A549 (cell line): ENCODE results near the gene PHF20. TPM values are rescaled to one million over a fixed set of nuclear protein-coding genes. Genes with fewer than 3 reads are reported as not detected.
"Not testable (repeated sequence)": the region's sequence is repeated elsewhere in the genome, so short reads cannot be mapped to it uniquely, and the experiment has no call there.

ENCODE experiments used
- ATAC-seq, 2 experiments: fragments of 200-7000 bp in 1 of 2; fragments of >200 bp in 1 of 2; cut with Nextera tagmentation in 1 of 2; cut with Tn5 transposase in 1 of 2; 3 replicates each; pipeline versions ENCODE4 v1.8.0 to v1.9.1; 2018 to 2020; ENCODE audit warnings: mild to moderate bottlenecking in 1 of 2, moderate library complexity in 1 of 2
- CTCF ChIA-PET: fragments of 300-600 bp; sonication (Branson Sonifier 250); formaldehyde crosslinking; extraction: SDS; loops from one replicate; lab custom pipeline; 2021; ENCODE audit warnings: antibody characterized with exemption, inconsistent platforms; lab: Yijun Ruan, JAX
- POLR2A ChIA-PET: fragments of 350-600 bp; formaldehyde crosslinking; extraction: SDS; loops from one replicate; lab custom pipeline; 2021; ENCODE audit warnings: antibody characterized with exemption, inconsistent platforms; lab: Yijun Ruan, JAX
- DNase-seq, 2 experiments: peaks; one replicate each; pipeline versions ENCODE4 v3.0.0 to v3.0.0-alpha.2; 2011 to 2016; ENCODE audit warnings: low read depth in 1 of 2, low spot score in 1 of 2
- FAIRE-seq: peaks from 2 replicates; lab custom pipeline; 2011; peaks lifted over from hg19 to GRCh38; lab: Jason Lieb, UNC
- H3K27ac ChIP-seq, 2 experiments: fragments of >200 bp; sonication (Bioruptor Twin); formaldehyde crosslinking; 3 replicates each; pipeline ENCODE4 v1.5.1; 2016 to 2017
- H3K4me1 ChIP-seq: fragments of >200 bp; sonication (Bioruptor Twin); formaldehyde crosslinking; 3 replicates; pipeline ENCODE4 v1.6.1; 2016
- H3K4me2 ChIP-seq: fragments of >200 bp; sonication (Bioruptor Twin); formaldehyde crosslinking; 3 replicates; pipeline ENCODE4 v1.6.1; 2016
- H3K4me3 ChIP-seq: fragments of >200 bp; sonication (Bioruptor Twin); formaldehyde crosslinking; 3 replicates; pipeline ENCODE4 v1.5.1; 2016
- H3K9me3 ChIP-seq: fragments of >200 bp; sonication (Bioruptor Twin); formaldehyde crosslinking; 3 replicates; pipeline ENCODE4 v1.6.1; 2016
- CBX2 ChIP-seq: fragments of 200-600 bp; sonication (generic); IDR thresholded peaks from 2 replicates; pipeline ENCODE4 v1.6.1; 2016; ENCODE audit warnings: low read depth, mild to moderate bottlenecking, borderline replicate concordance
- CHD2 ChIP-seq: fragments of 150-350 bp; IDR thresholded peaks from 2 replicates; pipeline ENCODE4 v1.6.1; 2014; ENCODE audit warnings: low read length; ENCODE audit not compliant: partially characterized antibody
- E2F6 ChIP-seq: IDR thresholded peaks from 2 replicates; pipeline ENCODE4 v1.6.1; 2012; ENCODE audit warnings: low read depth, borderline replicate concordance
- EHF ChIP-seq: fragments of 250-450 bp; sonication (Bioruptor Pico); IDR thresholded peaks from 2 replicates; pipeline ENCODE4 v1.5.0; 2020; ENCODE audit warnings: mild to moderate bottlenecking
- ESRRA ChIP-seq: fragments of 150-350 bp; IDR thresholded peaks from 2 replicates; pipeline ENCODE4 v1.6.1; 2014; ENCODE audit warnings: mild to moderate bottlenecking, low read length, borderline replicate concordance
- FOSB ChIP-seq: fragments of 250-450 bp; sonication (Bioruptor Pico); IDR thresholded peaks from 2 replicates; pipeline ENCODE4 v1.5.0; 2020; ENCODE audit warnings: mild to moderate bottlenecking, moderate library complexity
- FOSL2 ChIP-seq, 2 experiments: fragments of 450-650 bp in 1 of 2; fragments of >200 bp in 1 of 2; sonication (Bioruptor Twin) in 1 of 2; formaldehyde crosslinking; IDR thresholded peaks; 2 replicates each; pipeline versions ENCODE4 v1.5.0 to v1.6.1; 2016 to 2020; ENCODE audit warnings: mild to moderate bottlenecking in 1 of 2, moderate library complexity in 1 of 2
- FOXS1 ChIP-seq: fragments of 250-450 bp; sonication (Bioruptor Pico); IDR thresholded peaks from 2 replicates; pipeline ENCODE4 v1.5.0; 2020; ENCODE audit warnings: mild to moderate bottlenecking, moderate library complexity
- GATA3 ChIP-seq: IDR thresholded peaks from 2 replicates; pipeline ENCODE4 v1.6.1; 2012; ENCODE audit warnings: borderline replicate concordance
- HDAC2 ChIP-seq: fragments of 200-600 bp; sonication (generic); IDR thresholded peaks from 2 replicates; pipeline ENCODE4 v1.6.1; 2016
- HES2 ChIP-seq: fragments of >200 bp; sonication (Bioruptor Twin); formaldehyde crosslinking; IDR thresholded peaks from 2 replicates; pipeline ENCODE4 v1.6.1; 2016
- HOXB13 ChIP-seq: fragments of 250-450 bp; sonication (Bioruptor Pico); IDR thresholded peaks from 2 replicates; pipeline ENCODE4 v1.5.0; 2020; ENCODE audit warnings: low read depth, mild to moderate bottlenecking, moderate library complexity
- JUN ChIP-seq, 2 experiments: fragments of >200 bp; sonication (Bioruptor Twin); formaldehyde crosslinking; IDR thresholded peaks; 2 replicates in 1 of 2; 3 replicates in 1 of 2; pipeline ENCODE4 v1.6.1; 2016 to 2017
- JUNB ChIP-seq: fragments of >200 bp; sonication (Bioruptor Twin); formaldehyde crosslinking; IDR thresholded peaks from 2 replicates; pipeline ENCODE4 v1.6.1; 2016
- MAFK ChIP-seq: fragments of 450-650 bp; IDR thresholded peaks from 2 replicates; pipeline ENCODE4 v1.6.1; 2014; ENCODE audit not compliant: partially characterized antibody
- MAX ChIP-seq: IDR thresholded peaks from 2 replicates; pipeline ENCODE4 v1.6.1; 2012
- NPAS2 ChIP-seq: fragments of 250-450 bp; sonication (Bioruptor Pico); IDR thresholded peaks from 2 replicates; pipeline ENCODE4 v1.8.0; 2022; ENCODE audit warnings: mild to moderate bottlenecking, moderate library complexity, borderline replicate concordance
- POLR2A ChIP-seq: IDR thresholded peaks from 2 replicates; pipeline ENCODE4 v1.6.1; 2012; ENCODE audit warnings: mild to moderate bottlenecking, low read length
- RARB ChIP-seq: fragments of 250-450 bp; sonication (Bioruptor Pico); IDR thresholded peaks from 2 replicates; pipeline ENCODE4 v1.8.0; 2021; ENCODE audit warnings: mild to moderate bottlenecking, moderate library complexity
- RCOR1 ChIP-seq: fragments of 150-350 bp; IDR thresholded peaks from 2 replicates; pipeline ENCODE4 v1.6.1; 2014; ENCODE audit warnings: antibody characterized with exemption, low read length, low read depth
- RFX5 ChIP-seq: fragments of 450-650 bp; IDR thresholded peaks from 2 replicates; pipeline ENCODE4 v1.7.1; 2014; ENCODE audit warnings: antibody characterized with exemption, mild to moderate bottlenecking, moderate library complexity
- ZC3H11A ChIP-seq: fragments of 450-650 bp; IDR thresholded peaks from 2 replicates; pipeline ENCODE4 v1.6.1; 2014; ENCODE audit warnings: antibody characterized with exemption, mild to moderate bottlenecking
- ZFP36 ChIP-seq: fragments of 450-650 bp; IDR thresholded peaks from 2 replicates; pipeline ENCODE4 v1.6.1; 2014; ENCODE audit warnings: borderline replicate concordance; ENCODE audit not compliant: partially characterized antibody
- WGBS: methylation state at CpG from one replicate; pipeline ENCODE4 v1.1.6; 2017; ENCODE audit errors: missing lambda C conversion rate; 5-methylcytosine and 5-hydroxymethylcytosine counted together
- polyA plus RNA-seq, 4 experiments: library from polyadenylated mRNA; depleted of rRNA in 3 of 4; stranded (reverse); fragments of >200 nt; fragmentation: RNase III in 1 of 4; extraction: RNeasy Plus Mini Kit Qiagen cat#74134 plus additional on column Dnase treatment in 1 of 4; gene quantifications; 2 replicates in 3 of 4; 3 replicates in 1 of 4; pipeline ENCODE4 v1.2.3, GENCODE V29; 2011 to 2017

The PHF20 gene
- polyA plus RNA-seq, 2 of the 4 experiments (the other 2 are of a cell fraction): 24.0 to 32.8 TPM

GRCh38 chr20:35891375-35891774, 119.6 kb downstream of the PHF20 start:
- CTCF ChIA-PET: no interaction called here
- ATAC-seq: peak; percentile 50 to 66; a peak in 4 of 6 replicates
- Histone ChIP-seq H3K9me3 (no peaks in the 10 kb centered on the region), H3K4me1 (peaks cover 24% of the 10 kb centered on the region), H3K4me3 (no peak overlapping the region), H3K27ac (no peak overlapping the region), H3K4me2 (no peak overlapping the region)
- DNase-seq: no peak
- FAIRE-seq: no peak
- WGBS: 72% methylated on average over 2 of the region's 2 CpGs
- TF ChIP-seq HDAC2 (no peak), GATA3 (no peak), E2F6 (no peak), HOXB13 (CRISPR knock-in tag) (no peak), CBX2 (no peak), MAFK (no peak), ZFP36 (no peak), FOXS1 (CRISPR knock-in tag) (no peak), FOSL2 (IDR thresholded peaks at IDR 0.05) (no peak), FOSL2 (CRISPR knock-in tag; IDR thresholded peaks at IDR 0.05) (no peak), CHD2 (no peak), JUN (IDR thresholded peaks at IDR 0.05) (no peak)
- POLR2A ChIA-PET: interaction anchor here (0.7 kb wide), 2 partner anchors 8 to 155 kb away, joined by 6 read pairs; no protein-coding TSS in a partner anchor

- H3K9me3 ChIP-seq: no peaks in the 10 kb centered on the region
- DNase-seq: no peak
- no peak overlapping the region for H3K4me3 ChIP-seq
- ChIA-PET CTCF (interaction anchor here (5.3 kb wide), 1 partner anchor 9 kb away, joined by 29 read pairs; no protein-coding TSS in a partner anchor), POLR2A (no interaction called here)
- H3K4me2 ChIP-seq: no peak overlapping the region
- TF ChIP-seq ESRRA (no peak), EHF (CRISPR knock-in tag) (no peak), NPAS2 (CRISPR knock-in tag) (no peak), JUNB (no peak), RARB (no peak), FOSB (CRISPR knock-in tag) (no peak), HES2 (no peak), FOXS1 (CRISPR knock-in tag) (no peak), ZC3H11A (no peak), MAX (no peak)
- H3K4me1 ChIP-seq: peaks cover 24% of the 10 kb centered on the region
- no peak for FAIRE-seq
- no peak overlapping the region for H3K27ac ChIP-seq
- 97% methylated on average over 3 of the region's 3 CpGs for WGBS
- ATAC-seq: no peak
These were observed 121.1 kb downstream of the PHF20 start for GRCh38 chr20:35892871-35893270.

GRCh38 chr20:35893942-35894341, 122.1 kb downstream of the PHF20 start:
- WGBS: 93% methylated on average over 3 of the region's 3 CpGs
- POLR2A ChIA-PET: no interaction called here

GRCh38 chr20:35895516-35895915, 123.7 kb downstream of the PHF20 start:
- H3K4me2 ChIP-seq, H3K27ac ChIP-seq, POLR2A ChIA-PET, H3K4me3 ChIP-seq, FAIRE-seq, H3K9me3 ChIP-seq, H3K4me1 ChIP-seq, DNase-seq, ATAC-seq: not testable (repeated sequence)
- CTCF ChIA-PET: interaction anchor here (5.3 kb wide), 1 partner anchor 12 kb away, joined by 29 read pairs; no protein-coding TSS in a partner anchor
- 87% methylated on average over 7 of the region's 7 CpGs for WGBS

More at GRCh38 chr20:35893942-35894341, 122.1 kb downstream of the PHF20 start:
- ATAC-seq: no peak
- H3K4me3 ChIP-seq: no peak overlapping the region
- H3K27ac ChIP-seq: no peak overlapping the region
- FAIRE-seq: no peak
- TF ChIP-seq POLR2A: no peak
- no peak for TF ChIP-seq RCOR1
- no peak for TF ChIP-seq RFX5
- no peak overlapping the region for H3K4me2 ChIP-seq
- no peak for DNase-seq
- CTCF ChIA-PET: interaction anchor here (0.7 to 5.3 kb wide), 3 partner anchors 10 to 245 kb away, joined by 3 to 29 read pairs (median 4); no protein-coding TSS in a partner anchor
- no peaks in the 10 kb centered on the region for H3K9me3 ChIP-seq
- H3K4me1 ChIP-seq: peaks cover 14% of the 10 kb centered on the region; the same call in 2 of the 3 replicates
